Nephron (organoid): Measurements from ENCODE around the gene GRIA1.

ENCODE experiments used
- H3K27ac Mint-ChIP-seq, 3 experiments: 2 replicates each; pipeline ENCODE4 v1.8.0; 2020; ENCODE audit warnings: mixed read lengths in 3 of 3, mild to moderate bottlenecking in 2 of 3, moderate library complexity in 1 of 3
- H3K27me3 Mint-ChIP-seq: 2 replicates; pipeline ENCODE4 v1.8.0; 2021; ENCODE audit warnings: low read depth, mild to moderate bottlenecking, moderate library complexity, mixed read lengths
- H3K36me3 Mint-ChIP-seq: 2 replicates; pipeline ENCODE4 v1.8.0; 2020; ENCODE audit warnings: low read depth, mixed read lengths
- H3K4me1 Mint-ChIP-seq: 2 replicates; pipeline ENCODE4 v1.8.0; 2020; ENCODE audit warnings: mixed read lengths
- H3K4me3 Mint-ChIP-seq, 3 experiments: 2 replicates each; pipeline ENCODE4 v1.8.0; 2020; ENCODE audit warnings: mild to moderate bottlenecking in 3 of 3, mixed read lengths in 3 of 3, moderate library complexity in 2 of 3
- H3K9me3 Mint-ChIP-seq: 2 replicates; pipeline ENCODE4 v1.8.0; 2020; ENCODE audit warnings: mixed read lengths
- CTCF ChIP-seq, 3 experiments: fragments of 200-600 bp; sonication (generic); IDR thresholded peaks; one replicate each; pipeline ENCODE4 v1.5.0; 2021; ENCODE audit warnings: antibody characterized with exemption in 3 of 3; ENCODE audit not compliant: unreplicated experiment in 3 of 3

Gene GRIA1

DNA sequence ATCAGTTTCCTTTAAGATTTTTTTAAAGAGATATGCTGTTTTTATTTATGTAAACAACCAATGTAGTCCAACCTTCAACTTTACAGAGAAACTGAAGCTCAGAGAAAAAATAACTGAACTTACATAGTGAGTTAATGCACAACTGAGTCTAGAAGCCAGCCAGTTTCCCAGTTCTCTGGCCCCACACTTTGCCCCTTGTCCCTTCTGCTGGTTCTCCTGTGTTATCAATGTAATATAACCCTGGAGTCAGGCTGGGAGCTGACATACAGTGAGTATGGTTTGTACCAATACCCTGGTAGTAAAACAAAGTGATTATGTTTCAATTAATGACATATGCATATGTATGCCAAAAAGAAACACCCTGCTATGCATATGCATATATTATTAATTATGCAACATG, 32.2 kb upstream of the GRIA1 start:
- H3K27ac Mint-ChIP-seq = no peak overlapping the region
- H3K9me3 Mint-ChIP-seq = no peaks in the 10 kb centered on the region
- peaks cover 10% of the 10 kb centered on the region for H3K4me1 Mint-ChIP-seq
- H3K27me3 Mint-ChIP-seq = peaks cover 13% of the 10 kb centered on the region
- no peaks in the 10 kb centered on the region for H3K36me3 Mint-ChIP-seq
- no peak overlapping the region for H3K4me3 Mint-ChIP-seq
- no peak for TF ChIP-seq CTCF (IDR thresholded peaks at IDR 0.05; ENCODE audit: unreplicated experiment in 3 of 3)

DNA sequence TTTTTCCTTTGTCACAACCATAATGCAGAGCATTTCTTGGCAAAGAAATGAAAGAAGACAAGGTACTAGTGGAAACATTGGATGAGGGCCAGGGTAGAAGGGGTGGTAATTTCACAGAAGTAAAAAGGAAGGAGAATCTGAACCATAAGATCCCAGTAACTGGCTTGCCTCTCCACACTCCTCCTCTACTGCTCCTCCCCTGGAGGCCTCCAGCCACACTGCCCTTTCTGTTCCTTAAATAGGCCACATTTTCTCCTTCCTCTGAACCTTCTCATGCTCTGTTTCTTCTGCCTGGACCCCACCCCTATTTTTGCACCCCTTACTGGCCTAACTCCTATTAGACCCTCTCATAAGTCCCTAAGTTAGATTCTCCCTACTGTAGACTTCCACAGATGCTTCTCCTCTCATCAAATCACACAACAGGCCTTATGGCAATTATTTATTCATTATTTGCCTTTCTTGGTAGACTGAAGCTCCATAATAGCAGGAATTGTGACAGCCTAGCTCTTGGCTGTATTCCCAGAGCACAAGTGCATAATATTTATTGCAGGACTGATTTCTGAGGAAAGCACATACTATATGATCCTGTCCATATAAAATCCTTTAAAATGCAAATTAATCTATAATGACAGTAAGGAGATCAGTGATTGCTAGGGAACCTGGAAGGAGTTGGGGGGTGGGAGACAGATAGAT, 31.3 kb upstream of the GRIA1 start:
- peaks cover 10% of the 10 kb centered on the region for H3K4me1 Mint-ChIP-seq
- TF ChIP-seq CTCF (IDR thresholded peaks at IDR 0.05; ENCODE audit: unreplicated experiment in 3 of 3) = no peak
- H3K9me3 Mint-ChIP-seq = no peaks in the 10 kb centered on the region

GRCh38 chr5:153460421-153460820, 30.0 kb upstream of the GRIA1 start:
- peaks cover 5% of the 10 kb centered on the region for H3K27me3 Mint-ChIP-seq
- no peak overlapping the region for H3K27ac Mint-ChIP-seq
- H3K36me3 Mint-ChIP-seq = no peaks in the 10 kb centered on the region
- no peaks in the 10 kb centered on the region for H3K9me3 Mint-ChIP-seq
- no peak overlapping the region for H3K4me3 Mint-ChIP-seq
- H3K4me1 Mint-ChIP-seq = peaks cover 10% of the 10 kb centered on the region
- no peak for TF ChIP-seq CTCF (IDR thresholded peaks at IDR 0.05; ENCODE audit: unreplicated experiment in 3 of 3)

More for the DNA sequence above, 31.3 kb upstream of the GRIA1 start:
- Mint-ChIP-seq H3K36me3 (no peaks in the 10 kb centered on the region), H3K27ac (peak overlapping the region; percentile 4 to 55 (median 52)), H3K27me3 (peaks cover 6% of the 10 kb centered on the region), H3K4me3 (no peak overlapping the region)

- H3K4me1 Mint-ChIP-seq = peaks cover 10% of the 10 kb centered on the region
- H3K36me3 Mint-ChIP-seq = no peaks in the 10 kb centered on the region
- H3K27ac Mint-ChIP-seq = no peak overlapping the region
- H3K9me3 Mint-ChIP-seq = no peaks in the 10 kb centered on the region
- peaks cover 5% of the 10 kb centered on the region for H3K27me3 Mint-ChIP-seq
- no peak for TF ChIP-seq CTCF (IDR thresholded peaks at IDR 0.05; ENCODE audit: unreplicated experiment in 3 of 3)
- no peak overlapping the region for H3K4me3 Mint-ChIP-seq
Measured at GRCh38 chr5:153461341-153461740, 29.1 kb upstream of the GRIA1 start.

DNA sequence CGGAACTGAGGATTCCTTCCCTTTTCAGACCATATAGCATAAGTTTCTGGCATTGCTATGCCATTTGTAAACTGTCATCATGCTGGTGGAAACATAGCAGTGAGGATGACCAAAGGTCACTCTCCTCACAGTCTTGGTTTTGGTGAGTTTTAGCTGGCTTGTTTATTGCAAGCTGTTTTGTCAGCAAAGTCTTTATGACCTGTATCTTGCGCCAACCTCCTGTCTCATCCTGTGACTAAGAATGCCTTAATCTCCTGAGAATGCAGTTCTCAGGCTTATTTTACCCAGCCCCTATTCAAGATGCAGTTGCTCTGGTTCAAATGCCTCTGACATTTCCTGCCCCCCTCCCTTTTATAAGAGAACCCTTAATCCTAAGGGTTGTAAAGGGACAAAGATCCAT, 26.7 kb upstream of the GRIA1 start:
- Mint-ChIP-seq H3K4me1 (peaks cover 8% of the 10 kb centered on the region), H3K36me3 (no peaks in the 10 kb centered on the region), H3K27me3 (peaks cover 5% of the 10 kb centered on the region), H3K9me3 (no peaks in the 10 kb centered on the region), H3K27ac (no peak overlapping the region), H3K4me3 (no peak overlapping the region)
- TF ChIP-seq CTCF (IDR thresholded peaks at IDR 0.05; ENCODE audit: unreplicated experiment in 3 of 3) = no peak

GRCh38 chr5:153467546-153467945, 22.9 kb upstream of the GRIA1 start:
- TF ChIP-seq CTCF (IDR thresholded peaks at IDR 0.05; ENCODE audit: unreplicated experiment in 3 of 3) = no peak
- Mint-ChIP-seq H3K27ac (no peak overlapping the region), H3K36me3 (no peaks in the 10 kb centered on the region), H3K9me3 (no peaks in the 10 kb centered on the region), H3K4me3 (no peak overlapping the region), H3K27me3 (no peaks in the 10 kb centered on the region), H3K4me1 (no peaks in the 10 kb centered on the region)
